NCI-H2171 (cell line): ENCODE measurements around the gene SCMH1.

Experiments
- DNase-seq: peaks from one replicate; lab custom pipeline; 2025; lab: John Stamatoyannopoulos, UW

SCMH1 gene

GRCh38 chr1:40998668-40999067 lies 243.4 kb downstream of the SCMH1 start:
- no peak for DNase-seq

DNA sequence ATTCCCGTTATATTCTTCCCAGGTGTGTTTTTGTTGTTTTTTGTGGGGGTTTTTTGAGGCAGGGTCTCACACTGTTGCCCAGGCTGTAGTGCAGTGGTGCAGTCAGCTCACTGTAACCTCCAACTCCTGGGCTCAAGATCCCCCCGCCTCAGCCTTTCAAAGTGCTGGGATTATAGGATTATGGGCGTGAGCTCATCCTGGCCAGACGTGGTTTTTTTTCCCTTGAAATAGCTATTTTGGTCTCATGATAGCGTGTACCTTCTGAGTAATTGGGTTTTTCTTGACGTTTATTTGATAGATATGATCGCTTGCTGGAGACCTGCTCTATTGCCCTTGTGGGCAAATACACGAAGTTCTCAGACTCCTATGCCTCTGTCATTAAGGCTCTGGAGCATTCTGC lies 245.0 kb downstream of the SCMH1 start:
- DNase-seq: no peak

GRCh38 chr1:40989066-40989465 lies 253.0 kb downstream of the SCMH1 start:
- no peak for DNase-seq

DNA sequence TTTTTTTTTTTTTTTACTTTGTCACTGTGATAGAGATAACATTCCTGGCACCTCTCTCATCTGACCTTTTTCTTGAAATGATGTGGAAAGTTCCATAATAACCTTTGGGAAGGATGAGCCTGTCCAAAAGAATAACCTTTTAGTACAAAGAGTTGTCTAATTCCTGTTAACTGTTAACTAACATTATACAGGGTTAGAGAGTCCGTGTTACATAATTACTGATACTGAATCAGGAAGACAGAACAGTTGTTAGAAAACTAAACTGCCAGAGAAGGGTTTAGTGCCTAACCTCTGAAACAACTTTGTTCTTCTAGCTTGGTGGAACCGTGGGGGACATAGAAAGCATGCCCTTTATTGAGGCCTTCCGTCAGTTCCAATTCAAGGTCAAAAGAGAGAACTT lies 253.8 kb downstream of the SCMH1 start:
- no peak for DNase-seq

GRCh38 chr1:40987439-40988276 lies 254.4 kb downstream of the SCMH1 start:
- no peak for DNase-seq

DNA sequence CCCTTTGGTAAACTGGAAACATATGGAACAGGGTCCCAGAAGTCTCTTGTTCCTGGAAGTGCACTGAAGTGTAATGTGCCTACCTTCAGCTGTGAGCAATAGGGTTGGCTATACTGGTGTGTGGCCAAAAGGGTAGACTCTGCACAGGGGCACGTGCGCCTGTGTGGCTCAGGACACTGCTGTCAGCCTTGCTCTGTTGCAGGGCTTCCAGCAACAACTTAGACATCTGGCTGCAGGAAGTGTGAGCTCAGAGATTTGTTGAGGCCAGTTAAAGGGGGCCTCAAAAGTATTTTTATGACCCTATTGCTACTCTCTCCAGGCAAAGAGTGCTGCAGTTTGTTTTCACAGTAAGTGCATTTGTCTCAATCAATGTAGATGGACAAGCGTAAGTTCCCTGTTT lies 255.2 kb downstream of the SCMH1 start:
- no peak for DNase-seq

GRCh38 chr1:40986328-40986783 lies 255.8 kb downstream of the SCMH1 start:
- no peak for DNase-seq

DNA sequence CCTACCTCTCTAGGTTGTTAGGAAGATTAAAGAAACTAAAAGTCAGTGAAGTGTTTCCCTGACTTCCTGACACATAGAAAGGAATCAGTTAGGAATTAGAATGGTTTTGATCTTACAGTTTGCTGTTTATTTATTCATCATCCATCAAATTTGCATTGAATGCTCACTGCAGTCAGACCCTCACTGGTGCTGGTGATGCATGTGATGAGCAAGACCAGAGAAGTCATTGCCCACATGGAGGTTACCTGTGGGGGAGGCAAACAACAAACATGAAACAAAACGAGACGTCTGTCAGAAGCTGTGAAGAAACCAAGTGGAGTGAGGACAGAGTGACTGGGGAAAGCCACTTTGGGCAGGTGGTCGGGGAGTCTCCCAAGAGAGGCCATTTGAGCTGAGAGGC lies 256.2 kb downstream of the SCMH1 start:
- no peak for DNase-seq

- DNase-seq: peak; percentile 82
Observed at GRCh38 chr1:40985161-40985560, 256.9 kb downstream of the SCMH1 start.

- no peak for DNase-seq
Observed at GRCh38 chr1:40984531-40984930, 257.6 kb downstream of the SCMH1 start.

- DNase-seq: no peak
Observed at GRCh38 chr1:40984066-40984465, 258.0 kb downstream of the SCMH1 start.

GRCh38 chr1:40983286-40983685 lies 258.8 kb downstream of the SCMH1 start:
- DNase-seq: no peak

DNA sequence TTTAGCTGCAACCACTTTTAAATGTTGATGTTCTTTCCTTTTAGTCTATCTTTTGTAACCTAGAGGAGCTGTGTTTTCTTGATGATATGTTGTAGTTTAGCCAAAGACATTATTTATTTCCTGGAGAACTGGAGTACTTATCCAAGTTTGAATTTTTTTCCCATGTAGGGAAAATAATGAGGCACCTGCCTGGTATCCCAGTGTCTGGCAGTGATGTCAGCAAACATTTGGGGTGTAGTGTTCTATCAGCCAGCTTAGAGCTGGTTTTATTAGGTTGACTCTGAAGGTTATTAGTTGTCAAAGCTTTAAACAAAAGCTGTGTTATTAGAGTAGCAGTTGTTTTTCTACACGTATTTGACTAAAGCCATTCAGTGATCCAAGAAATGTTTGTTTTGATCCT lies 259.4 kb downstream of the SCMH1 start:
- DNase-seq: no peak

GRCh38 chr1:40981691-40982448 lies 260.2 kb downstream of the SCMH1 start:
- DNase-seq: no peak

GRCh38 chr1:40980453-40981121 lies 261.5 kb downstream of the SCMH1 start:
- no peak for DNase-seq

DNA sequence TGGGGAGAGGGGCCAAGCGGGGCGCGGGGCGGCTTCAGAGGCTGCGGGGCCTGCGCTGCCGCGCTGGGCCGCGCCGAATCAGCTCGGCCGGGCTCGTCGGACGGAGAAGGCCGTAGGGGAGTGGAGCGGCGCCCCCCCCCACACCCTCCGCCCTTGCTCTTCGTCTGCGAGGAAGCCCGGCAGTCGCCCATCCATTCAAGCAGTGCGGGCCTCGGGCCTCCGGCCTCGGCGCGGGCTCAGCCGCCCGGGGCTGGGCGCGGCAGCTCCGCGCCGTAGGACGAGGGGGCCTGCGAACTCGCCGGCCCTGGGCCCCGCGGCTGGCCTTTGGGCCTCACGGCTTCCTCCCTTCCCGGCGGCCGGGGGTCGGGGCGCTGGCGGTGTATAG lies 262.0 kb downstream of the SCMH1 start:
- no peak for DNase-seq

- DNase-seq: peak; percentile 97
Observed at GRCh38 chr1:40979241-40980067, 262.7 kb downstream of the SCMH1 start, which contains the start of gene CTPS1. Gene CTPS1, plus strand, starts transcription at chr1:40979696. Its CDS starts 3,595 bp downstream, at chr1:40983291.

GRCh38 chr1:40978886-40979240 lies 263.2 kb downstream of the SCMH1 start:
- DNase-seq: no peak

- DNase-seq: no peak
Observed at GRCh38 chr1:40977716-40978115, 264.4 kb downstream of the SCMH1 start.
